ENCODE data around the gene CUL2. TPM values are rescaled to one million over a fixed set of nuclear protein-coding genes. Genes with fewer than 3 reads are reported as not detected.
A peak's percentile ranks its signal among the peaks of the same experiment; 100 is the strongest.

CUL2 gene
- polyA plus RNA-seq, 1 of the 3 experiments (the other 2 are of a cell fraction), result 13.1 TPM

DNA sequence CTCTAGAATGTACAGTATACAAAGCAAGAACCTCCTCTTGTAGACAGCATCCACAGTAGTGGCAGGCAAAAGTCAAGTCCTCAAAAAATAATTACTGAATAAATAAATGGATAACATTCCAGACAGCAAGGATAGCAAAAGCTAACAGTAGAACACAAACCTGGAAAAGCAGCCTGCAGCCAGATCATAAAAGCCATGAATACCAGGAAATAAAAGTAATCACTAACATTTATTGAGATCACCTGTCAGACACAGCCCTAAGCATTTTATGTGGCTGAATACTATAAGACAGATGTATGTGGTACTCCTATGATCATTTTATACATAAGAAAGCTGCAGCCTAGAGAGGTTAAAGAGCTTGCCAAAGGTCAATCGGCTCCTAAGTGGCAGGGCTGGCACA, 34.0 kb downstream of the CUL2 start:
- Histone ChIP-seq H3K36me3 (replicated peaks in 1 of 2; ENCODE audit: control insufficient read depth in 1 of 2, insufficient read depth in 2 of 2, low read length in 1 of 2) (peaks cover 30 to 53% of the 10 kb centered on the region in 2 experiments), H3K27me3 (ENCODE audit: insufficient read depth) (no peaks in the 10 kb centered on the region), H3K9ac (no peak overlapping the region), H3K4me2 (0 out of 2 replicates have a peak overlapping the region, but pooled peaks have one; percentile 11), H4K20me1 (ENCODE audit: insufficient read depth) (no peaks in the 10 kb centered on the region), H2AFZ (ENCODE audit: low read depth) (no peak overlapping the region), H3K9me3 (no peaks in the 10 kb centered on the region), H3K79me2 (ENCODE audit: insufficient read depth) (peaks cover 35% of the 10 kb centered on the region), H3K9me2 (no peaks in the 10 kb centered on the region), H3K4me1 (ENCODE audit: control insufficient read depth in 1 of 2, insufficient read depth in 2 of 2, low read depth in 1 of 2, low read length in 1 of 2) (peaks cover 0 to 39% of the 10 kb centered on the region in 2 experiments; a peak in 3 of 4 replicates), H3F3A (replicated peaks; ENCODE audit: insufficient read depth) (peaks cover 25% of the 10 kb centered on the region), H3K27ac (ENCODE audit: low read depth in 2 of 2, low read length in 1 of 2) (peak overlapping the region; percentile 29 to 93), H3K4me3 (ENCODE audit: low read depth in 2 of 2, low read length in 1 of 2) (no peak overlapping the region)
- 46% methylated on average over 1 of the region's 1 CpG for WGBS (ENCODE audit: low lambda C conversion rate)
- TF ChIP-seq SIN3A (IDR thresholded peaks at IDR 0.05; ENCODE audit: borderline replicate concordance, low read depth, low read length), result no peak
- TF ChIP-seq GATA2 (CRISPR knock-in tag; IDR thresholded peaks at IDR 0.05), result no peak
- no peak for TF ChIP-seq MAX (IDR thresholded peaks at IDR 0.05; ENCODE audit: low read depth)
- TF ChIP-seq EP300 (IDR thresholded peaks at IDR 0.05; ENCODE audit: borderline replicate concordance in 1 of 2, low read depth in 1 of 2, low read length in 1 of 2), result no peak
- no peak for TF ChIP-seq ELF1 (IDR thresholded peaks at IDR 0.05)
- TF ChIP-seq TAF1 (IDR thresholded peaks at IDR 0.05; ENCODE audit: borderline replicate concordance, low read depth, low read length), result no peak
- no peak for TF ChIP-seq FOSL2 (IDR thresholded peaks at IDR 0.05; ENCODE audit: borderline replicate concordance, low read depth)
- no peak for TF ChIP-seq FOXM1 (IDR thresholded peaks at IDR 0.05; ENCODE audit: low read depth)
- no peak for TF ChIP-seq NRF1 (IDR thresholded peaks at IDR 0.05; ENCODE audit: low read depth, low read length)
- no peak for TF ChIP-seq NFIC (IDR thresholded peaks at IDR 0.05; ENCODE audit: borderline replicate concordance)
- no peak for TF ChIP-seq RAD21 (IDR thresholded peaks at IDR 0.05; ENCODE audit: low read length)
- TF ChIP-seq, protein P1, sequence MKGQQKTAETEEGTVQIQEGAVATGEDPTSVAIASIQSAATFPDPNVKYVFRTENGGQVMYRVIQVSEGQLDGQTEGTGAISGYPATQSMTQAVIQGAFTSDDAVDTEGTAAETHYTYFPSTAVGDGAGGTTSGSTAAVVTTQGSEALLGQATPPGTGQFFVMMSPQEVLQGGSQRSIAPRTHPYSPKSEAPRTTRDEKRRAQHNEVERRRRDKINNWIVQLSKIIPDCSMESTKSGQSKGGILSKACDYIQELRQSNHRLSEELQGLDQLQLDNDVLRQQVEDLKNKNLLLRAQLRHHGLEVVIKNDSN (IDR thresholded peaks at IDR 0.05; ENCODE audit: borderline replicate concordance, low read depth), result no peak
- TF ChIP-seq RFX5 (IDR thresholded peaks at IDR 0.05; ENCODE audit: low read length), result no peak
- TF ChIP-seq PBX3 (IDR thresholded peaks at IDR 0.05), result no peak
- CTCF ChIA-PET, result interaction anchor here (0.6 to 2.5 kb wide), 3 partner anchors 10 to 61 kb away, joined by 3 to 6 read pairs (median 5); no protein-coding TSS in a partner anchor
- POLR2A ChIA-PET, result no interaction called here
- DNase-seq, result no peak

- Histone ChIP-seq H4K20me1 (ENCODE audit: insufficient read depth) (no peaks in the 10 kb centered on the region), H3K36me3 (replicated peaks in 1 of 2; ENCODE audit: control insufficient read depth in 1 of 2, insufficient read depth in 2 of 2, low read length in 1 of 2) (peaks cover 31 to 67% of the 10 kb centered on the region in 2 experiments), H3K9me3 (no peaks in the 10 kb centered on the region), H3K9ac (no peak overlapping the region), H3K27me3 (ENCODE audit: insufficient read depth) (no peaks in the 10 kb centered on the region), H3K79me2 (ENCODE audit: insufficient read depth) (peaks cover 22% of the 10 kb centered on the region), H3K4me2 (no peak overlapping the region), H3F3A (replicated peaks; ENCODE audit: insufficient read depth) (no peaks in the 10 kb centered on the region), H3K27ac (ENCODE audit: low read depth in 2 of 2, low read length in 1 of 2) (no peak overlapping the region), H3K4me3 (ENCODE audit: low read depth in 2 of 2, low read length in 1 of 2) (no peak overlapping the region), H2AFZ (ENCODE audit: low read depth) (no peak overlapping the region), H3K9me2 (no peaks in the 10 kb centered on the region), H3K4me1 (ENCODE audit: control insufficient read depth in 1 of 2, insufficient read depth in 2 of 2, low read depth in 1 of 2, low read length in 1 of 2) (peaks cover 0 to 3% of the 10 kb centered on the region in 2 experiments; a peak in 1 of 4 replicates)
- no peak for DNase-seq
- TF ChIP-seq PBX3 (IDR thresholded peaks at IDR 0.05), result peak; percentile 7; the same call in 1 of the 2 replicates
- no peak for TF ChIP-seq CHD2 (IDR thresholded peaks at IDR 0.05; ENCODE audit: low read length, partially characterized antibody)
- no peak for TF ChIP-seq NFIC (IDR thresholded peaks at IDR 0.05; ENCODE audit: borderline replicate concordance)
- TF ChIP-seq RAD21 (IDR thresholded peaks at IDR 0.05; ENCODE audit: low read length), result no peak
- TF ChIP-seq TCF12 (IDR thresholded peaks at IDR 0.05), result no peak
- ChIA-PET CTCF (interaction anchor here (1.0 kb wide), 1 partner anchor 8 kb away, joined by 3 read pairs; no protein-coding TSS in a partner anchor), POLR2A (no interaction called here)
These were observed 39.6 kb downstream of the CUL2 start for GRCh38 chr10:35050568-35050967.

Measured in SK-N-SH (cell line).